GM18873 (cell line): ENCODE measurements around the gene EXOG.
A peak's percentile ranks its signal among the peaks of the same experiment; 100 is the strongest.

Experiments
- ATAC-seq: cut with Tn5 transposase; IDR thresholded peaks from one replicate; pipeline ENCODE4 v1.9.1; 2021; ENCODE audit warnings: mild to moderate bottlenecking, moderate library complexity, moderate number of reproducible peaks; ENCODE audit not compliant: unreplicated experiment, low FRiP score

Gene EXOG

DNA sequence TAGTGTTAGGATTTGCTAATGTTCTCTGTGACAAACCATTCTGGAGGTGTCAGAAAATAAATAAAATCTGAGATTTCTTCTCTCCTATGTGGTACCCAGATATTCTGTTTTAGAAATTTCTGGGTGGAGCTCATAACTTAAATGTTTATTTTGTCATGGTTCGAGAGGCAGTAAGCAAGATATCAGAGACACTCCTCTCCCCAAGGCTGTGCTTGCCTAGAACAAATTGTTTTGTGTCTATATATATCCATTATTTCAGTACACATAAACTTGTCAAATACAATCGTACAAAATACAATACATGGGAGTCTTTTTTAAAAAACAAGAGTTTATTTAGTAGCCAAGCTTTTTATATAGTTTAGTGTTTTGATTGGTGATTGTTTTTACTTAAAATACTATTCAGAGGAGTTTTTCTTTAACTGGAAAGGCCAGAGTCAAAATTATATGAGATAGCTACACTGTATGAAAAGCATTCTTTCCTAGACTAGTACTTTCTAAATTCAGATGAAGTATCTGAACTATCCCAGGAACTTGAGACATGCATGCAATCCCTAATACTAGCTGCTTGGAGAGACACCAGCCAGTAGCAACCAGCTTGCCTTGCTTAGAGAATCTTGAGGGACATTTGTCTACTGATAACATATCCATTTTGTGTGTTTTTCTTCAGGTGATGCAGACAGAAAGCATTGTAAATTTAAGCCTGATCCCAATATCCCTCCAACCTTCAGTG is 4.7 kb downstream of the EXOG start:
- no peak for ATAC-seq

- peak; percentile 95 for ATAC-seq
Measured at GRCh38 chr3:38507120-38507519, 11.0 kb downstream of the EXOG start.

DNA sequence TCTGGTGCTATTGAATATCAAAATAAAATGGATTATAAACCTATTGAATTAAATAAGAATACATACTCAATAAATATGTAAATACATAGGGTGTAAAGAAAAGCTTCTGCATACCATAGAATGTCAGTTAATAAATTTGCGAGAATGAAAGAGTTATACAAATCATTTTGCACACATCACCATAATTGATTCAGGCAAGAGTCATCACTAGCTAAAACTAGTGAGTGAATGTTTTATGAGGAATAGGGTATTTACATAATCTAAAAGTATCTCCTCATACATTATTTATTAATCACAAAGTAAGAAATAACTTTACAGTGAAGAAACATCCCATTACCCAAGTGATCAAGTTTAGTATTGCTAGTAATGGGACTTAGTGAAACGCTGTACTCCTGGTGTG is 13.6 kb downstream of the EXOG start:
- ATAC-seq = no peak

- ATAC-seq = no peak
Measured at GRCh38 chr3:38510631-38511030, 14.5 kb downstream of the EXOG start.

DNA sequence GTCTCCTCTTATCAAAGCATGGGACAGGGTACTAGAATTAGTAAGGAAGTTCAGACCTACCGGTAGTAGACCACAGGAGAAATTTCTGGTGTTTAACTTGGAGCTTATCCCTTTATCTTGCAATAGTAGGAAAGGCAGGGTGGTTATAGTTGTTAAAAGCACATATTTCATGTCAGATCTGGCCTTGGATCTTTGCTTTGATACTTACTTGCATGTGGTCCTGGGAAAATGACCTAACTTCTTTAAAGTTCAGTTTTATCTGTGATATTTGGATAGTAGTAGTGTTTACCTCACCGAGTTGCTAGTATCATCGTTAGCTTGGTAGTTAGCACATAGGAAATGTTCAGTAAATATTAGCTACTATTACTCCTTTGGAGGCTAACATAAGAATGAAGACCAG is 15.4 kb downstream of the EXOG start:
- ATAC-seq = no peak

GRCh38 chr3:38515367-38515766 is 19.2 kb downstream of the EXOG start:
- no peak for ATAC-seq

- ATAC-seq = no peak
Measured at GRCh38 chr3:38516669-38517068, 20.5 kb downstream of the EXOG start.

DNA sequence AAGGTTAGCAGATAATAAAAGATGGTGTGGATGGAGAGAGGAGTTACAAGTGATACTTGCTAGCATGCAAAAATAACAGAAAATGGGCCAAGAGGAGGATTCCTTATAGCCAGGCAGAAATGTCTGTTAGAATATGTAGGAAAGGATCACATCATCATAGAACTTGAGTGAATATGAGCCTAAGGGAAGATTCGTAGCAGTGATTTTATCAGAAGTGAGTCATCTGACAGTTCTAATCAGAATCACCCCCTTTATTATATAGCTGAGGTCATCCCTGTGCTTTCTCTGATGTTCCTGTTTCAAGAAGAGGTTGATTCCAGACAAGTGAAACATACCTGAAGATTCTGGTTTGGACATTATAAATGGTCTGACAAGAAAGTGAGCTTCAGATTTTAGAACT is 22.9 kb downstream of the EXOG start:
- no peak for ATAC-seq

GRCh38 chr3:38519651-38520050 is 23.5 kb downstream of the EXOG start:
- no peak for ATAC-seq

DNA sequence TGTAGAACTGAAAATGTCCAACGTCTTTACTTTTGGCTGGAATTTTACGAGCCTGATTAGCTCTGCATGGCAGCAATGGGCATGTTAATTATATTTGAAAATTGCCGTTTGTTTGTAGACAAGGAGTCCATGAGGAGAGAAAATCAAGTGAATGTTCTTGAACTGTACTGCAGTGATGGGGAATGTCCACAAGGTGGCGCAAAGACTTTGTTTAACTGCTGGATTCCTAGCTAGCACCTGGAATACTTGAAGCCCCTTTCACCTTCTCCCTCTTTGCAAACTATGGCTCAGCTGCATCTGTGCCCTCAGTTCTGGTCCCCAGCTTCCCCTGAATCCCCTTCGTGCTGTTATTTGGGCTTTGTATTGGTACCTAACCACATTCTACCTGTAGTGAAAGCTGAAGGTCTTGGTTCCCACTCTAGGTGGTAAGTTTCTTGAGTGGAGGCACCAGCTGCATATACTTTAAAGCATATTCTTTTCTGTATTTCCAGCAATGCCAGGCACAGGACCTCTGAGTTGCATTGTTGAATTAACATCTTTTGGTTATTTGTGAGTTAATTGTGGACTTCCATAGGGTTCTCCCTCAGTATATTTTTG is 25.3 kb downstream of the EXOG start:
- no peak for ATAC-seq

DNA sequence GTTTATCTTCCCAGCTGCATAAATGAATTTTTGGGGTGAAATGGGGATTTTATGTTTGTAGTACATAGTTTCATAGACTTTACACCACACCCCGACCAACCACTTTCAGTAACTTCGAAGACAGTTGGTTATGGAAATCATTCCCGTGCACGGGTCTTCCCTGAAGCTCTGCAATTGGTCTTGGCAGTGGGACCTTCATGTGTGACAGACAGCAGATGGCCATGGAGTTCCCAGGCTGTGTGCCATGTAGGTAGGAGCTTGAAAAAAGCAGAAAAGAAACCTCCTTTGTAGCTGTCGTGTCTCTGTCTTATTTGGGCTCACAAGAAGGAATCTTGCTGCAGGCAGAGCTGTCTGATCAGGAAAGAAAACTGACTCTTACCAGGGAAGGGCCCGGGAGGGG is 25.9 kb downstream of the EXOG start:
- no peak for ATAC-seq

DNA sequence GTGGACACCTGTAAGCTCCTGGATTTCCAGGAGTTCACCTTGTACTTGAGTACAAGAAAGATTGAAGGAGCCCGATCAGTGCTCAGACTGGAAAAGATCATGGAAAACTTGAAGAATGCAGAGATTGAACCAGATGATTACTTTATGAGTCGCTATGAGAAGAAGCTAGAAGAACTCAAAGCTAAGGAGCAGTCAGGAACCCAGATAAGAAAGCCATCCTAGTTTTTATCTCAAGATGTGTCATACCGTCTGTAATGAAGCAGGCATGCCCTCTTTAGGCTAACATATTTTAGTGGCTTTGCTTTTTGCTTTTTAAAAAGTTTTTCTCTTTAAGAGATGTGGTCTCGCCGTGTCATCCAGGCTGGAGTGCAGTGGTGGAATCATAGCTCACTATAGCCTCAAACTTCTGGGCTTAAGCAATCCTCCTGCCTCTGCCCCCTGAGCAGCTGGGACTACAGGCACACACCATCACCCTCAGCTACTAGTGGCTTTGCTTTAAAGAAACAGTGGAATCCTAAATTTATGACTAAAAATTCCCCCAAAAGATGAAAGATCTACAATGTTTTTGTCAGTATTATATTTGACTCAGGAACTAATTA is 28.1 kb downstream of the EXOG start:
- no peak for ATAC-seq

- no peak for ATAC-seq
Measured at GRCh38 chr3:38526792-38527191, 30.7 kb downstream of the EXOG start.

- ATAC-seq = no peak
Measured at GRCh38 chr3:38528457-38528856, 32.3 kb downstream of the EXOG start.

GRCh38 chr3:38532529-38532928 is 36.4 kb downstream of the EXOG start:
- ATAC-seq = no peak

DNA sequence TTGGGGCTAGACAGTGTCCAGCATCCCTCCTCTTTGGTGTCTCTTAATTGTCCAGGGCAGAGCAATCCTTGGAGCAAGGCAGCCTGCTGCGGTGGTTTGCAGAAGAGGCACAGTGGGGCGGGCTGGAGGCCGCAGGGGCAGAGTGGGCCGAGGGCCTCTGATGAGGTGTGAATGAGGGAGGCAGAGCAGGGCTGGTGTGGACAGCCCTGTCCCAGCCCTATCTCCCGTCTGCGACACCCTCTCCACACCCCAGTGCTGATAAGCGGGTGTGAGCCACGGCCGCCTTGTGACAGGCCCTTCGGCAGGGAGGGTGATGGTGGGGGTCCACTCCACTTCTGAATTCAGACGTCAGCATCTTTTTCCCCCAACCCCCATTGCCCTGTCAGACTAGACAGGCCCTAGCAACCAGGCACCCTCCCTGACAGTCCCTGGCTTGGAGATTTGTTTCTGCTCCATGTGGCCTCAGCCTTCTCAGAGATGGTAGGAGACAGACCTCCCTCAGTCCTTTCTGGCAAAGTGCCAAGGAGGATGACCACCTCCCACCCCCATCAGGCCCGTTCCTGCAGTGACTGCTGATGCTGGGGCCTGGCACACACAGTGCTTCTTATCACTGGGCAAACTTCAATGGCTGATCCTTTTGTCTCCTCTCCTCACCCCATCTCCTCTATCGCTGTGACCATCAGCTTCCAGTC is 37.3 kb downstream of the EXOG start:
- no peak for ATAC-seq

DNA sequence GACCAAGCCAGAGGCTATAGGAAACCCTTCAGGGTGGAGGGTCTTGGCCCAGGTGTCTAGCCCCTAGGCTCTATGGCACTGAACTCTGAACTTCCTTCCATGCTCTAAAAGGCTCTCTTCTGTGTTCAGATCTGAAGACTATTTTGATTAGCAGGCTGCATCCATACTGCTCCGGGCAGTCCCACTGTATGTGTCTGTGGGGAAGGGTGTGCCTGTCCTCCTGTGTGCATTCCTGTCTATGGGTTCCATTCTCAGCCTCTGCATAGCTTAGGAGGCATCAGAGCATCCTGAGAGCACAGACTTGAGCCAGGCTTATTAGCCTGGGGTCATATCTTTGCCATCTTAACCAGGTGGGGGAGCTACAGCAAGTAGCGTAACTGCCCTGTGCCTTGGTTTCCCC is 38.0 kb downstream of the EXOG start:
- ATAC-seq = no peak

DNA sequence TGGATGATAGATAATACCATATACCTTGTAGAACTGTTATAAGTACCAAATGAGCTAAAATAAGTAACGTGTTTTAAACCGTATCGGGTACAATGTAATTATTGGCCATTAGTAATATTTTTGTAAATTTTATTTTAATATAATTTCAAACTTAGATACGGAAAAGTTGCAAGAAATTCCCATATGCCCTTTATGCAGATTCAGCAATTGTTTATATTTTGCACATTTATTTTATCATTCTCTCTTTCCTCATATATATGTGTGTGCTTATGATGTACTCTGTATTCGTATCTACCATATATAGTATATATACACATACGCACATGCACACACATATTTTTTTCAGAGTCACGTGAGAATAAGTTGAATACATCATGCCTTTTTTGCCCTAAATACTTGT is 38.5 kb downstream of the EXOG start:
- ATAC-seq = no peak

GRCh38 chr3:38536671-38537070 is 40.5 kb downstream of the EXOG start:
- ATAC-seq = no peak

DNA sequence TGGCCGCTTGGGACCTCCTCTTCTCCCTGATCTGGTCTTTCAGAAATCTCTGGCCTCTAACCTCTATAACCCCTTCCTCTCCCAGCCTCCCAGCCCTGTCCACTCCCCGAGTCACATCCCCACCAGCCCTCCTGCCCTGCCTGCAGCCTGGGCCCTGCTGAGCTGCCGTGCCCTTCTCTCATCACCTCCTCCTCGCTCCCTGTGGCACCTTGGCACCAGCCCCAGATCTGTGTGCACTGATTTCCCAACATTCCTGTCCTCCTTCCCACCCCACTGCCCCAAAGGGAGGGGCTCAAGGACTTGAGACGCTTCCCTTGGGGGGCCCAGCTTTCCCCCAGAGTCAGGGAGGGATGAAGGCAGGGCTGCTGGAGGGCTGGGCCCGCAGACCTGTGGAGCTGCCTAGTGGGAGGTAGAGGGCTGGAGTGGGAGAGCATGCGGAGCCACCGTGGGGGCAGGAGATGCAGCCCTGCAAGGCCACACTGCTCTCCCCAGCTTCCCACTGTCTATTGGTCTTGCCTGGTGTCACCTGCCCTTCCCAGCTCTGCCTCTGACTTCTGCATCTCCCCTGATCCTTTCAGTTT is 42.7 kb downstream of the EXOG start:
- no peak for ATAC-seq

GRCh38 chr3:38541806-38542205 is 45.7 kb downstream of the EXOG start:
- ATAC-seq = no peak
